Right atrium auricular region (tissue), 2 donors: ENCODE measurements around the gene ARHGEF28. TPM values are rescaled to one million over a fixed set of nuclear protein-coding genes. Genes with fewer than 3 reads are reported as not detected.

Experiments
- DNase-seq: peaks from one replicate; pipeline ENCODE4 v3.0.0-alpha.2; 2019; ENCODE audit warnings: low spot score
- H3K27ac ChIP-seq, 2 donors: fragments of 200-600 bp; sonication (generic); 1 replicate in 1 of 2; 2 replicates in 1 of 2; pipeline ENCODE4 v1.5.1; 2016 to 2019
- H3K27me3 ChIP-seq, 2 donors: fragments of 200-600 bp; sonication (generic); one replicate each; pipeline versions ENCODE4 v1.5.1 to v1.6.0; 2017 to 2019
- H3K36me3 ChIP-seq: fragments of 200-600 bp; sonication (generic); one replicate; pipeline ENCODE4 v1.5.1; 2016
- H3K4me1 ChIP-seq, 2 donors: fragments of 200-600 bp; sonication (generic); one replicate each; pipeline versions ENCODE4 v1.5.1 to v1.6.0; 2017 to 2019
- H3K4me3 ChIP-seq, 2 donors: fragments of 200-600 bp; sonication (generic); 1 replicate in 1 of 2; 2 replicates in 1 of 2; pipeline ENCODE4 v1.5.1; 2017 to 2019; ENCODE audit warnings: mild to moderate bottlenecking in 1 of 2, moderate library complexity in 1 of 2
- H3K9me3 ChIP-seq, 2 donors: fragments of 200-600 bp; sonication (generic); one replicate each; pipeline ENCODE4 v1.5.1; 2019
- CTCF ChIP-seq, 2 donors: fragments of 200-600 bp; sonication (generic); IDR thresholded peaks; one replicate each; pipeline ENCODE4 v1.5.1; 2019; ENCODE audit warnings: antibody characterized with exemption in 2 of 2
- total RNA-seq, 2 donors: library from RNA; depleted of rRNA; stranded (reverse); fragments of >200 nt; gene quantifications; one replicate each; pipeline ENCODE4 v1.1.0, GENCODE V29; 2016

Gene ARHGEF28
- total RNA-seq, 2 donors from 2014 or later = 1.0 to 2.9 TPM

DNA sequence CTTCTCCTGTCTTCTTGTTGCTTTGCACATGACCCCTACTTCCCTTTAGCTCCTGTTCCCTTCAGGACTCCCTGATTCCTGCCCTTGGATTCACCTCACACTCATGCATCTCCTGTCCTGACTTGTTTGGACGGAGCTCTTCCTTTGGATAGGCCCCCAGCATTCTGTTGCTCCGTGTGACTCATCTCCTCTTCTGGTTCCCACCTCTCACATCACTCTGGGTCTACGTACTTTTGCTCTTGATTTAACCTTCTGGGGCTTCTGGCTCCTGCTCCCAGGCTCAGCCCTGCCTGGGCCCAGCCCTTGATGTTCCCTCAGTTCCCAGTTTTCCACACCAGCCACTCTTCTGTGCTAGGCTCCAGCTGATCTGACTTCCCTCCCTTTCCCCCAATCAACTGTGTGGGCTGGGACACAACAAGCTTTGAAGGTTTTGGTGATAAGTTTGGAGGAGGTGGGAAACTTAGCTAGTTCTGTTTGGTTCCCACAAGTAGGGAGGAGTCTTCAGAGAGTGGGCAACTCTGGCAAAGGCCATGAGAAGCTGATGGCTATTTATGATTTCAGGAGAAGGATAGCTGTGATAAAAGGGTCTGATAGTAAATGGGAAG, 331.5 kb downstream of the ARHGEF28 start:
- TF ChIP-seq CTCF (IDR thresholded peaks at IDR 0.05) = no peak
- H3K27ac ChIP-seq = no peak overlapping the region
- H3K27me3 ChIP-seq = no peaks in the 10 kb centered on the region
- H3K9me3 ChIP-seq = no peaks in the 10 kb centered on the region
- no peaks in the 10 kb centered on the region for H3K4me1 ChIP-seq
- H3K36me3 ChIP-seq = no peaks in the 10 kb centered on the region
- DNase-seq = no peak
- H3K4me3 ChIP-seq = no peak overlapping the region

GRCh38 chr5:73958037-73958436, 332.0 kb downstream of the ARHGEF28 start:
- no peaks in the 10 kb centered on the region for H3K4me1 ChIP-seq
- DNase-seq = no peak
- H3K27ac ChIP-seq = no peak overlapping the region
- no peaks in the 10 kb centered on the region for H3K27me3 ChIP-seq
- no peaks in the 10 kb centered on the region for H3K36me3 ChIP-seq
- no peak for TF ChIP-seq CTCF (IDR thresholded peaks at IDR 0.05)
- no peak overlapping the region for H3K4me3 ChIP-seq
- no peaks in the 10 kb centered on the region for H3K9me3 ChIP-seq

DNA sequence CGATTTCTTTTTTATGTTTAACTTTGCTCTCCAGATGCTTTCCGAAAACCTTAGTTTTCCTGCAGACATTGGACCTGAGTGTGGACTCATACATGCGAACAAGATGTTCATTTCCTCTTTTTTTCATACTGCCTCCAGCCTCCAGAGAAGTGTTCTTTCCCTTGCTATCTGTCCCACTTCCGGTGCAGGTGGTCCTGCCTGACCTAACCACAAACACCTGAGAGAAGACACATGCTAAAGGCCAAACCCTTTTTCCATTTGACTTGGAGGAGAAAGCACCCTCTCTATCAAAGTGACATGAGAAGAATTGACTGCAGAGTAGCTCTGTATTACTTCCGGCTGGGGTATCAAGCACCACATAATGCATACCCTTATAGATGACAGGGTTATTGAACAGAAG, 334.0 kb downstream of the ARHGEF28 start:
- Histone ChIP-seq H3K4me1 (no peaks in the 10 kb centered on the region), H3K36me3 (no peaks in the 10 kb centered on the region), H3K27me3 (no peaks in the 10 kb centered on the region), H3K9me3 (no peaks in the 10 kb centered on the region), H3K27ac (no peak overlapping the region), H3K4me3 (no peak overlapping the region)
- no peak for DNase-seq
- no peak for TF ChIP-seq CTCF (IDR thresholded peaks at IDR 0.05)

DNA sequence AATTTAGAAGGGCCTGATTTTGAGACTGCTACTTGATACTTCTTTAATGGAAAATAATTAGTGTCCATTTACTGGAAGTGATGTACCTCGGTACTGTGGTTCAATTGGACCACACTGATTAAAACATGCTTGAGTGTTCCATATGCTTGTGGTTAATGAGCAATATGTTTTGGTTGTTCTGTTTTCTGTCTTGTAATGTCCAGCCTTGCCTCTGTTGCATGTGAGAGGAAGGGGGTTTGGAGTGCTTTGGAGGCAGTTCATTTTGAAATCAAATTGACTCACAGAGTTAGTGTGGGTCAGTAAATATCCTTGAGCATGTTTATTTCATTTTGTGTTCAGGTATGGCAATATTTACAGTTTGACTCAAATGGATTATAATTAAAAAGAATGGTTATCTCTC, 334.4 kb downstream of the ARHGEF28 start:
- H3K9me3 ChIP-seq = no peaks in the 10 kb centered on the region
- no peak for TF ChIP-seq CTCF (IDR thresholded peaks at IDR 0.05)

DNA sequence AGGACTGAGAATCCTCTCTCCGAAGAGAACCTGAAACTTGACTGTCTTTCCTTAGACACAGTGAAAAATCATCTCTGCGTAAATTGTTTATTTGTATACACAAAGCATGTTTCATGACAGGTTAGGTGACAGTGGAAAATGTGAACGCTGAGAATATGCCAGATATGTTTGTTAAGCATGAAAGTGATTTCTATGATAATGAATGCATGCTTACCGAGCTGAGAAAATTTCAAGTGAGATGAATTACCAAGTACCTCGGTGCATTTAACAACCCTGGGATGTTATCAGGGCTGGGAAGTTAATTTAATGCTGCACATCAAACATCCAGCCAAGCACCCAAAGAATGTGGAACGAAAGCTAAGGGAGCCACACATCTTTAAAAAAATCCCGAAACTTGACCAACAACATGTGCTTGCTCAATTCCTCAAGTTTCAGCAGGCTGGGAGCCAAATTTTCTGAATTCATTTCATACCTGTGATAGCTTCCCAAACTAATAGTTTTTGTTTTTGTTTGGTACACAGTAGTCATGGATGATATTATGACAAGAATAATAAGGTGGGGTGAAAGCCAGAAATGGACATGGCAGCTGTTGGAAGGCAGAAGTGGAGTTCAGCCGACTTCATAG, 336.9 kb downstream of the ARHGEF28 start:
- no peak for DNase-seq
- TF ChIP-seq CTCF (IDR thresholded peaks at IDR 0.05) = no peak

More for the DNA sequence above, 334.4 kb downstream of the ARHGEF28 start:
- no peak for DNase-seq
- no peaks in the 10 kb centered on the region for H3K36me3 ChIP-seq
- H3K27me3 ChIP-seq = no peaks in the 10 kb centered on the region
- H3K4me1 ChIP-seq = no peaks in the 10 kb centered on the region
- H3K27ac ChIP-seq = no peak overlapping the region
- no peak overlapping the region for H3K4me3 ChIP-seq

More for the DNA sequence above, 336.9 kb downstream of the ARHGEF28 start:
- Histone ChIP-seq H3K4me1 (no peaks in the 10 kb centered on the region), H3K4me3 (no peak overlapping the region), H3K27ac (no peak overlapping the region), H3K9me3 (no peaks in the 10 kb centered on the region), H3K27me3 (no peaks in the 10 kb centered on the region), H3K36me3 (no peaks in the 10 kb centered on the region)
